GM19043 (cell line): Measurements from ENCODE around the gene CAND1.

ENCODE experiments used
- ATAC-seq: cut with Tn5 transposase; IDR thresholded peaks from one replicate; pipeline ENCODE4 v1.9.1; 2021; ENCODE audit warnings: low read depth; ENCODE audit not compliant: unreplicated experiment

CAND1 gene

DNA sequence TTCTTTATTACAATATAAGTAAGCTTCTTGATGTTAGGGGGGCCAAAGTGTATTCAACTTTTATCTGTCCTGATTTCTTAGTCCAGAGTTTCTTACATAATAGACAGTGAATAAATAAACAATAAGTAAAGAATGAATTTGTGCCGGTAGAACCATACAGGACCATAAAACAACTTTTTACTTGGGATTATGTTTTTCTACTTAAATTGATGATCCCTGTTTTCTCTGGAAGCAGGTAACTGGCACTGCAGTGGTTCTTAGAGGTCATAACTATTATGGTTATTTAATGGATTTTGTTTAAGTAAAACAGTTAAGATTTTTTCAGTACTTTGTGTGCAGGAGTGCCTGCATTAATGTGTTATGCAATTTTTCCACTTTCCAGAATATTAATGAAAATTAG, 10.5 kb downstream of the CAND1 start:
- ATAC-seq = no peak

DNA sequence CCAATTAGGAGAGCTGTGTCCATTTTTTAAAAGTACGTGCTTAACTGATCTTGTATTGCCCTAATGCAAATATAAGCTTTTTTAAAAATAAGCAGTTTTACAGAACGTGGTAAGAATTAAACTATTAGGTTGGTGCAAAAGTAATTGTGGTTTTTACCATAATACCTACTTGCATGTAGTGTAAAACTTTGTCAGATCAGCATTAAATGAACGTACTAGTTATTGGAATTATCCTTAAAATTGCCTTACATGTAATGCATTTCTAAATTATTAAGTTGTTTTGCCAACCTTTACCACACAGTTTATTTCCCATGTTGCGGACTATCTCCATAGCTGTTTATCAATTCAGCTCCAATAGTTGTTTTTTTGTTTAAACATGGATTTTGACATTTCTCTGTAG, 10.9 kb downstream of the CAND1 start:
- no peak for ATAC-seq

DNA sequence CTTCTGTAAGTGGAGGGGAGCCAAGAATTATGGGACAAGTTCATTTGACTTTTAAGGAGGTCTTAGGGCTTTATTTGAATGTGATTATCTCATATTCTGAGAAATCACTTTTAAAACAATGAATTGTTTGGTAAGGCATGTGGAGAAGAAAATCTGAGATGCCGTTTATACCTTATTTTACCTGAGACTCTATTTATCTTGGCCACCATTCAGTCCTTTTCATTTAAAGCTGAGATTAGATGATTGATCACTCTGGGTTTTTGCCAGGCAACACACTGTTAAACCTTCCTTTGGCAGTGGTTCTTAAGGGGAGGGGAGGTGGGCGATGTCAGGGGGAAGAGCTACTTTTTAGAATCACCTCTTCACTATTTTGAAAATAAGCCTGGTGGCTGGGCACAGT, 11.4 kb downstream of the CAND1 start:
- ATAC-seq = no peak

DNA sequence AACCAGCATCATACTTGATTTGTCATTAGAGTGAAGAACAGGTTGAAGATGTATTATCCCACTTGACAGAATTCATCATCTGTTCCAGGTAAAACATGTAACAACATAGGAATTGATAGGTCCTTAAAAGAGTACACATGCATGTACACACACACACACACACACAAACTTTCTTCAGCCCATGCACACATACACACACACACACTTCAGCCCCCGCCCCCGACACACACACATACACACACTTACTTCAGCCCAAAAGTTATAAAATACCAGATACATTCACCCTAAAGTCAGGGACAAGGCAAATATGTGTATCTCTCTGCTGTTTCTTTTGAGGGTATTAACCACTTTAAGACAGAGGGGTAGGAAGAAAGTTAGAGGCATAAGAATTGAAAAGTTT, 15.4 kb downstream of the CAND1 start:
- no peak for ATAC-seq

DNA sequence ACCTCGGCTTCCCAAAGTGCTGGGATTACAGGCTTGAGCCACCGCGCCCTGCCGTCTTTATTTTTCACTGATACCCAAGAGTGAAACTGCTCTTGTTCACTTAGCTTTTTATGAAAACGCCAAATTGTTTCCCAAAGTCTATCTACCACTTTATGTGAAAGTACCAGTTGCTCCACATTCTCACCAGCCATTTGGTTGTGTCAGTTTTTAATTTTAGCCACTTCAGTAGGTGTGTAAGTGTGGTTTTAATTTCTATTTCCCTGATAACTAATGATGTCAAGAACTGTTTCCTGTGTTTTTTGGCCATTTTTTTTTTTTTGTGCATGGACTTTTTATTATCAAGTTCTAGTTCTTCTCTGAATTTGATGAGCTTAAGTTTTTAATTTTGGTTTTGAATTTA, 17.1 kb downstream of the CAND1 start:
- no peak for ATAC-seq

DNA sequence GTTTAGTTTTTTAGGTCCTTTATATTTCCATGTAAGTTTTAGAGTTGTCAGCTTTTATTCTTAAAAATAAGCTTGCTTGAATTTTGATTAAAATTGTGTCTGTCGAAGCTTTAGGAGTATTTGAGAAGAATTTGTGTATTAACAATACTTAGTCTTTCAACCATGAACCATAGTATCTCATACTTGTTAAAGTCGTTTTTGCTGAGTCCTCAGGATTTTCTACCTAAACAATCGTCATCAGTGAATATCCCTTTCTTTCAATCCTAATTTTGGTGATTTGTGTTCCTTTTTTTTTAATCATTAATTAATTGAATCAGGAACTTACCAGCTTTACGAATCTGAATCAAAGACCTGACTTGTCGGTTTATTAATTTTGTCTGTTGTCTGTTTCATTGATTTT, 18.2 kb downstream of the CAND1 start:
- ATAC-seq = no peak

DNA sequence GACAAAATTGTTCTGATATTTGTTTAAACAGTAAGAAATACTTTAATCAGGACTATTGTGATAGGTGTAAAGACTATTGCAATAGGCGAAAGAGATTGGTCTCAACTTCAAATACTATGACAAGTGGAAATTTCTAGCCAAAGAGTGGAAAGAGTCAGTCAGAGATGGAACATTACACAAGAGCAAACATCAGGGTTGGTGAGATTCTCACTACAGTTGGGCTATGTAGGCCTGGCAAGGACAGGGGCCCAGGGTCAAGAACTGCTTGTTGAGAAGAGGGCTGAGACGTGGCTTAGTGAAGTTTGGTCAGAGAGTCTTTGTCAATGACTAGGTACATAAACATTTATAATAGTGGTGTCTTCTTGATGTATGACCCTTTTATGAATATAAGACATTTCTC, 19.4 kb downstream of the CAND1 start:
- ATAC-seq = no peak

DNA sequence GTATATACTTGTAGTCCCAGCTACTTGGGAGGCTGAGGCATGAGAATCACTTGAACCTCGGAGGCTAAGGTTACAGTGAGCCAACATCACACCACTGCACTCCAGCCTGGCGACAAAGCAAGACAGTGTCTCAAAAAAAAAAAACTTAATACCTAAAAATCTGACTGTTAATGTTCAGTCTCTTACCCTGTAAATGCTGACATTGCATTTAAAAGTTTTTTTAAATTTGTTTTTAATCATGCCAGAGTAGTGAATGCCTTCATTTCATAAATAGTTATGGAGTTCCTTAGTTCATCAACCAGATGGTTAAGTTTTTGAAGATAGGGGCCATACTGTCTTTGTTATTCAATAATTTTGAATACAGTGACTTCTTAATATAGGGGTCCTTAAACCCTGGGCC, 21.2 kb downstream of the CAND1 start:
- ATAC-seq = no peak

DNA sequence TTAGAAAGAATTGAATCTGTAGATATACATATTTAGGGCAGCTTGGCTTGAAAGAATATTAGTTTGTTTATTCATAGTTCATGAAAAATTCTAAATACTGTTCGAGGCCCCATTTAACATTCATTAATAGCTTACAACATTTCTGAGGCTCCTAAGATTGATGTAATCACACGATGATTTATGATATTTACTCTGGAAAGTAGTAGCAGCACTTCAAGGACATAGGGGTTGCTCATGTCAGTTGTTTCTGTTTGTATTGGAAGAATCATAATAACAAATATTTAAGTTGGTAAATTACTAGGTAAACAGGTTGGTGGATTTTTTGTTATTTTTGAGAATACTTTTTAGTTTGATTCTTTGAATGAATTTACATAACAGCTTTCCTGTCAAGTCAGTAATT, 30.4 kb downstream of the CAND1 start:
- ATAC-seq = no peak

DNA sequence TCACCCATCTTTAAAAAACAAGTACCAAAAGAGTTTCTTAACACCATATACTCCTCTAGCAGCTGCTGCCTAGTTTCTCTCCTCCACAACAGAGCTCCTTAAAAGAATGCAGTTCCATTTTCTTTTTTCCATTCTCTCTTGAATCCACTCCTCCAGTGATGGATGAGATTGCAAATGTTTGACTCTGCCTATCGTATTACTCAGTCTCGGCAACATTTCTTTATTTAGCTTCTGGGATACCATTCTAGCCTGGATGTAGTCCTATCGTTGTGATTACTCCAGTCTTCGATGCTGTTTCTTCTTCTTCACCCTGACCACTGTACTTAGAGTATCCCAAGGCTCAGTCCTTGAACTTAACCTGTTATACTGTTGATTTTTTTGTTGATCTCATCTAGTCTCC, 30.8 kb downstream of the CAND1 start:
- no peak for ATAC-seq

DNA sequence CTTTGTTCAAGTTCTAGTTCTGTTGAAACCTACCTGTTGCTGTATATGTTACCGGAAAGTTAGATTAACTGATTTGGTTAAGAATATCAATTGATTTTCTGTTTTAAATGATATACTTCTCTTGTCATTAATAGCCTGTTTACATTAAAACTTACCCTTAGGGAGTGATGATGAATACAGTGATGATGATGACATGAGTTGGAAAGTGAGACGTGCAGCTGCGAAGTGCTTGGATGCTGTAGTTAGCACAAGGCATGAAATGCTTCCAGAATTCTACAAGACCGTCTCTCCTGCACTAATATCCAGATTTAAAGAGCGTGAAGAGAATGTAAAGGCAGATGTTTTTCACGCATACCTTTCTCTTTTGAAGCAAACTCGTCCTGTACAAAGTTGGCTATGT, 33.0 kb downstream of the CAND1 start:
- no peak for ATAC-seq

DNA sequence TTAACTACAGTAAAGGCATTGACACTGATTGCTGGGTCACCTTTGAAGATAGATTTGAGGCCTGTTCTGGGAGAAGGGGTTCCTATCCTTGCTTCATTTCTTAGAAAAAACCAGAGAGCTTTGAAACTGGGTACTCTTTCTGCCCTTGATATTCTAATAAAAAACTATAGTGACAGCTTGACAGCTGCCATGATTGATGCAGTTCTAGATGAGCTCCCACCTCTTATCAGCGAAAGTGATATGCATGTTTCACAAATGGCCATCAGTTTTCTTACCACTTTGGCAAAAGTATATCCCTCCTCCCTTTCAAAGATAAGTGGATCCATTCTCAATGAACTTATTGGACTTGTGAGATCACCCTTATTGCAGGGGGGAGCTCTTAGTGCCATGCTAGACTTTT, 36.4 kb downstream of the CAND1 start:
- ATAC-seq = no peak

DNA sequence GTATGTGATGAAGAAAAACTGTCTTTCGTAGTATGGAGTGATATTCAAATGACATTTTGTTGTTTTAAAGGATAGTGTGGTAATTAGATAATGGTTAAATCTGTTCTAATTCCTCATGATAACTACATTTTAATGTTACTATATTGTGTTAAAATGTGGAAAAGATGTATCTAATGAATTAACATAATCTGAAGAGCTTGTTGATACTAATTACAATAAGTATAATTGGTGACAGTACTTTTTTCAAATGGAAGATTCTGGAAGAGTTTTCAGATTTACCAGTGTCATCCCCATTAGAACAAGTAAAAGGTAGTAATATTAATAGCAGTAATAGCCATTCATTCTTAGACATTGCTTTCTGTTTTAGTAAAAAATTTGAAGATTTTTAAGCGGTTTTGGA, 37.6 kb downstream of the CAND1 start:
- ATAC-seq = no peak

DNA sequence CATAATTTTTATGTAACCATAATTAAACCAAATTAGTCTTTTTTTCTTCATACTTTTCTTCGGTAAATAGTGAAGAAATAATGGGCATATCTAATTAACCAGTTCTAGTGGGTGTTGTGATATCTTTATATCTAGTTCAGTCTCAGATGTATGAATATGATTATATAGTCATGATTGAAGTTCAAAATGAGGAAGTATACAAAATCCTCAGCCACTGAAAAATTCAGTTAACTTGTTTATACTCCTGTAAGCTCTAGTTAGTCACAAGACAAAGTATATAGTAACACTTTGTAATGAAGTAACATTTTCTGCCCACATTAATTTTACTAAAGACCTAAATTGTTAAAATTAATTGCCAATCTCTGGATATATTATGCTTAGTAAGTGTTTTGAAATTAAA, 46.5 kb downstream of the CAND1 start:
- ATAC-seq = no peak

DNA sequence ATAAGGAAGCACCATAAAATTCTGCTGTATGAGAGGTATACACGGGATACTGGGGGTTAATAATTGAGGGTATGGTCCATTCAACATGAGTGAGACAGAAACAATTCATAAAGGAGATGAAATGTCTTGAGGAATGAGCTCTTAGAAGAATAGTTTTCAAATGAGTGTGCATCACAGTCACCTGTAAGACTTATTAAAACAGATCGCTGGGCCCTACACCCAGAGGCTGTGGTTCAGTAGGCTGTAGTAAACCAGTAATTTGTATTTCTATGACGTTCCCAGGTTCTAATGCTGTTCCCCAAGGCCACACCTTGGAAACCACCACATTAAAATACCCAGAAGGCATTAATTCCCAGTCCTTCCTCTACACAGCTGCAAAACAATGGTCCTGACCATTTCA, 49.6 kb downstream of the CAND1 start:
- ATAC-seq = no peak

DNA sequence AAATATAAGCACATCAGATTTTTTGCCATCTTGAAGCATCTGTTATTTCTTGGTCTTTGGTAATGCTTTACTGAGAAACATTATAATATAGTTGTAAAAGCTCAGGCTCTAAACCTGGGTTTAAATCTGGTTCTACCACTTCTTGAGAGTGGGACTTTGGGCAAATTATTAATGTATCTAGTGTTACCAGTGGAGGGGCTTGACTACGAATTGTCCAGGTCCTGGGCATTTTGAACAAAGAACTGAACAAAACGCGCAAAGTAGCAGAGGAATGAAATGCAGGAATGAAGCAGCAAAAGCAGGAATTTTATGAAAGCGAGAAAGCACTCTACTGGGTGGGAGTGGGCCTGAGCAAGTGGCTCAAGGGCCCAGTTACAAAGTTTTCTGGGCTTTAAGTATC, 50.8 kb downstream of the CAND1 start:
- no peak for ATAC-seq

DNA sequence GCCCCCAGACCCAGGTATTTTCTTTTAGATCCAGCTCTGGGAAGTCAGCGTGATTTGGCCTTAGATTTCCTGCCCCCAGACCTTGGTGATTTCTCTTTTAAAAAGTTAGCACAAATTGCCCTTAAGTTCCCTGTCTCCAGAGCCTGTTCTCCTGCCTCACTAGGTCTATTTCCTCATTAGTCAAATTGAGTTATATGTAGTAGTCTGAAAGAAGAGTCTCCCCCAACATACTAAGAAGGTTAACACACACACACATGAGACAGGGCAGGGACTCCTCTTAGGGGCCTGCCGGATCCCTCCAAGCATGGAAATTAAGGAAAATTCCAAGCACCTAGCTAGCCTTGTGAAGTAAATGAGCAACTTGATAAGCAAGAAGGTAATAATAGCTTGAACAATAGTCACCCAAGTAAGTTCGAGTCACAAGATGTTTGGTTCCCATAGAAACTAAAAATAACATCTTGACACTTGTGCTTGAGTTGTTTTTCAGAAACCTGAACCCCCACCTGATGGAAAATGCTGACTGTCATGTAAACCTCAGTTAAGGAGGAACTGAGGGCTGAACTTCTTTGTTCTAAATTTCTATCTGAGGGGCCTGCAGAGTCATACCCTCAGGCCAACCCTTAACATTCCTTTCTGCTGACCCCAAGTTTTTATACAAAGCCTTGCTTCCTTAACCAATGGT, 51.6 kb downstream of the CAND1 start:
- no peak for ATAC-seq

DNA sequence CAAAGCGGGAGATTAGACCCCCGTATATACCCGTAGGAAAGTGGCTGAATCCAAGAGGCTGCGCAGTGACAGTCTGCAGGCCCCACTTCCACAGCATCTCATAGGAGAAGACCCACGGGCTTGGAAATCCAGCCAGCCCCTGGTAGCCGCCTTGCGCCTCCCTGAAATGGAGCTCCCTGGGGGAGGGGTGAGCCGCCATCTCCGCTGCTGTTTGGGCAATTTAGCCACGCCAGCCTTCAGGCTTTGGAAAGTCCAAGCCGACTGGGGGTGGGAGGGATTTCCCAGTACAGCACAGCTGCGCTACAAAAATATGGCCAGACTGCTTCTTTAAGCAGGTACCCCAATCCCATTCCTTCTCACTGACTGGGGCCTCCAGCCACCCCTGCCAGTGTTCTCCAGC, 53.4 kb downstream of the CAND1 start:
- no peak for ATAC-seq

DNA sequence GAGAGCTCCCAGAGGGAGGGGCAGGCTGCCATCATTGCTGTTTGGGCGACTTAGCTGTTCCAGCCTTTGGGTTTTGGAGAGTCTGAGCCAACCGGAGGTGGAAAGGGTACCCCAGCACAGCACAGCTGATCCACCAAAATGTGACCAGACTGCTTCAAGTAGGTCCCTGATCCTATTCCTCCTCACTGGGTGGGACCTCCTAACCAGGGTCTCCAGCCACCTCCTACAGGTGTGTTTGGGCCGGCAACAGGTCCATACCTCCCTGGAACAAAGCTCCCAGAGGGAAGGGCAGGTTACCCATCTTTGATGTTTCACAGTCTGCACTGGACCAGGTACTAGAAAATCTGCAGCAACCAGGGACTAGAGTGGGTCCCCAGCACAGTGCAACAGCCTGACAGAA, 53.8 kb downstream of the CAND1 start:
- ATAC-seq = no peak

DNA sequence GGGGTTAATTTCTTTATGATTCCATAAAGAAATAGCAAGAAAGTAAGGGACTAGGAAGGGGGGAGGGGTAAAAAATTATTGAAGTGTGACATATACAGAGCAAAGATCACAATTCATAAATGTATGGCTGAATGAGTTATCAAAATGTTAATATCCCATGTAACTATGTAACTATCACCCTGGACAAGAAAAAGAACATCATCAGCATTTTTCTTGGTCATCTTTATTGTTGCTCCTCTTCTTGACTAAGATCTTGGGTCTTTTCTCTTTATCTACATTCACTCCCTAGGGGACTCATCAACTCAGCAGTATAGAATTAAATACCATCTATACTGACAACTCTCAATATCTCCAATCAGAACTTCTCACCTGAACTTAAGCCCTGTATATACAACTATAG, 57.5 kb downstream of the CAND1 start:
- no peak for ATAC-seq

DNA sequence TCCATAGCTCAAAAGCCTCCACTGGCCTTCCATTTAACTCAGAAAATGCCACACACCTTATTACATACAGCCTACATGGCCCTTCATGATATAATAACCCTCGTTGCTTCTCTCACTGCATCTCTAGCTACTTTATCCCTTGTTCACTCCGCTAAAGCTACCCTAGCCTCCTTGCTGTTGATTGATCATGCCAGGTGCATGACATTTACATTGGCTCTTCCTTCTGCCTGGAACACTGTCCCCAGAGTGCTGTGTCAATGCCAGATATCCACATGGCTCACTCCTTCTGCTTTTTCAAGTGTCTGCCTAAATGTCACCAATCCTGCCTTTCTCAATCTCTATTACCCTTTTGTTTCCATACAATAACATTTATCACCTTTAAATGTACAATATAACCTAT, 58.3 kb downstream of the CAND1 start:
- no peak for ATAC-seq

DNA sequence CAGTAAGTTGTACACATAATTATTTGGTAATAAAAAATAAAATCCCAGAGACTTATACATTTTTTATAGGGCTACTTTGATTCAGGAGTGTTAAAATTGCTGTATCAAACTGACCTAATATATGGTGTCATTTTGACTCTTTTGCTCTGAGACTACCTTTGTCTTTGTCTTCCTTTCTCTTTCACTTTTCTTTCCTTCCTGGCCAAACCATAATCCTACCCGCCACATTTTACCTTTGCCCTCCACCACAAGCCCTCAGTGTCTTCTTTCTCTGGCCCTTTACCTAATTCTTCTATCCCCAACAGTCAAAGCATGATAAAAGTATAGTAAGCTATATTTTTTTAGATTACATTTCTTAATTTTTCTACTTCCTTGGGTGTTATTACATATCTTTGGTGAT, 62.0 kb downstream of the CAND1 start:
- ATAC-seq = no peak

DNA sequence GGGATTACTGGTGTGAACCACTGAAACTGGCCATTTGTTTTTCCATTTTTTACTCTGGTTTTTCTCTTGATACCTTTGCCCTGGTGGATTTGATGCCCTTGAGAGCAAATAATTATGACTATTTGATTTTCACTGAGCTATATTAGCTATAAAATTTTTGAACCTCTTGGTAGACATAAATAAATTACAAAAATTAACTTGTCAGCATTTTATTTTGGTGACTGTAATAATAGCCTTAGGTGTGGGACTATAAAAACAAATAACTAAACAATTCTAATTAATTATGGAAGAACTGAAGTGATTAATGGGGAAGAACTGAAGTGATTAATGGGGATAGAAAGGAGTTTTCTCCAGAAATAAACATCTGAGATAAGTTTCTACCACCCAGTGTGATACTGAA, 62.7 kb downstream of the CAND1 start:
- ATAC-seq = no peak
